SK-N-SH treated with all-trans-retinoic acid at 6 μM for 48 hours (cell line): ENCODE data around the gene TIPIN.

Source experiments
- ATAC-seq: fragments of 200-7000 bp; cut with Tn5 transposase; 3 replicates; pipeline ENCODE4 v1.9.1; 2020; ENCODE audit warnings: mild to moderate bottlenecking, moderate library complexity
- ARNTL ChIP-seq: fragments of 450-650 bp; formaldehyde crosslinking; IDR thresholded peaks from 2 replicates; pipeline ENCODE4 v1.5.0; 2020; ENCODE audit warnings: low read depth, mild to moderate bottlenecking, moderate library complexity, borderline replicate concordance
- BACH2 ChIP-seq: fragments of 250-450 bp; sonication (Bioruptor Pico); IDR thresholded peaks from 2 replicates; pipeline ENCODE4 v1.9.0; 2021; ENCODE audit warnings: mild to moderate bottlenecking, borderline replicate concordance
- CREB5 ChIP-seq: fragments of 250-450 bp; sonication (Bioruptor Pico); IDR thresholded peaks from 2 replicates; pipeline ENCODE4 v1.5.1; 2020; ENCODE audit warnings: low read depth, mild to moderate bottlenecking, moderate library complexity
- CSDC2 ChIP-seq: fragments of 250-450 bp; sonication (Bioruptor Pico); IDR thresholded peaks from 2 replicates; pipeline ENCODE4 v1.5.0; 2020; ENCODE audit warnings: mild to moderate bottlenecking, moderate library complexity
- CSRNP3 ChIP-seq: fragments of 250-450 bp; sonication (Bioruptor Pico); IDR thresholded peaks from 2 replicates; pipeline ENCODE4 v1.5.1; 2021; ENCODE audit warnings: mild to moderate bottlenecking, moderate library complexity
- ESRRG ChIP-seq: fragments of 250-450 bp; sonication (Bioruptor Pico); IDR thresholded peaks from 2 replicates; pipeline ENCODE4 v1.6.1; 2021; ENCODE audit warnings: mild to moderate bottlenecking
- GLIS3 ChIP-seq: fragments of 250-450 bp; sonication (Bioruptor Pico); IDR thresholded peaks from 2 replicates; pipeline ENCODE4 v1.5.0; 2020; ENCODE audit warnings: mild to moderate bottlenecking, moderate library complexity
- ISL1 ChIP-seq: fragments of 250-450 bp; sonication (Bioruptor Pico); IDR thresholded peaks from 2 replicates; pipeline ENCODE4 v2.1.2; 2022; ENCODE audit warnings: mild to moderate bottlenecking, moderate library complexity
- OSR1 ChIP-seq: fragments of 250-450 bp; sonication (Bioruptor Pico); IDR thresholded peaks from 2 replicates; pipeline ENCODE4 v1.8.0; 2022; ENCODE audit warnings: moderate library complexity, mild to moderate bottlenecking, inconsistent platforms
- POU6F1 ChIP-seq: fragments of 250-450 bp; sonication (Bioruptor Pico); IDR thresholded peaks from 2 replicates; pipeline ENCODE4 v1.8.0; 2021; ENCODE audit warnings: low read depth, mild to moderate bottlenecking, moderate library complexity, borderline replicate concordance
- PPARA ChIP-seq: fragments of 250-450 bp; sonication (Bioruptor Pico); IDR thresholded peaks from 2 replicates; pipeline ENCODE4 v1.5.0; 2020; ENCODE audit warnings: mild to moderate bottlenecking, borderline replicate concordance
- RARB ChIP-seq: fragments of 250-450 bp; sonication (Bioruptor Pico); IDR thresholded peaks from 2 replicates; pipeline ENCODE4 v1.8.0; 2021; ENCODE audit warnings: mild to moderate bottlenecking, moderate library complexity
- SNAI2 ChIP-seq: fragments of 250-450 bp; sonication (Bioruptor Pico); IDR thresholded peaks from 2 replicates; pipeline ENCODE4 v1.5.0; 2020; ENCODE audit warnings: mild to moderate bottlenecking, moderate library complexity
- TOX ChIP-seq: fragments of 250-450 bp; sonication (Bioruptor Pico); IDR thresholded peaks from 2 replicates; pipeline ENCODE4 v1.8.0; 2021; ENCODE audit warnings: mild to moderate bottlenecking, moderate library complexity, borderline replicate concordance
- TSHZ2 ChIP-seq: fragments of 250-450 bp; sonication (Bioruptor Pico); IDR thresholded peaks from 2 replicates; pipeline ENCODE4 v1.5.0; 2020; ENCODE audit warnings: mild to moderate bottlenecking, moderate library complexity
- ZFP3 ChIP-seq: fragments of 250-450 bp; sonication (Bioruptor Pico); IDR thresholded peaks from 2 replicates; pipeline ENCODE4 v1.5.0; 2020; ENCODE audit warnings: mild to moderate bottlenecking, moderate library complexity
- ZFP30 ChIP-seq: fragments of 450-650 bp; formaldehyde crosslinking; IDR thresholded peaks from 2 replicates; pipeline ENCODE4 v1.5.0; 2022; ENCODE audit warnings: mild to moderate bottlenecking, moderate library complexity
- ZNF565 ChIP-seq: fragments of 450-650 bp; formaldehyde crosslinking; conservative IDR thresholded peaks from 2 replicates; pipeline ENCODE4 v1.5.0; 2020; ENCODE audit warnings: low read depth, mild to moderate bottlenecking, moderate library complexity
- ZNF70 ChIP-seq: fragments of 450-650 bp; formaldehyde crosslinking; IDR thresholded peaks from 2 replicates; pipeline ENCODE4 v1.5.0; 2020; ENCODE audit warnings: mild to moderate bottlenecking, moderate library complexity
- ZNF8 ChIP-seq: fragments of 450-650 bp; formaldehyde crosslinking; IDR thresholded peaks from 2 replicates; pipeline ENCODE4 v1.5.0; 2020; ENCODE audit warnings: mild to moderate bottlenecking, moderate library complexity

Gene TIPIN

GRCh38 chr15:66294157-66294931, 62.1 kb downstream of the TIPIN start:
- TF ChIP-seq PPARA (CRISPR knock-in tag): no peak
- peak; percentile 25 for TF ChIP-seq ISL1 (CRISPR knock-in tag)
- no peak for TF ChIP-seq ARNTL (CRISPR knock-in tag)
- no peak for TF ChIP-seq POU6F1 (CRISPR knock-in tag)
- TF ChIP-seq ZNF70: no peak
- no peak for TF ChIP-seq SNAI2 (CRISPR knock-in tag)
- no peak for TF ChIP-seq ZNF8 (CRISPR knock-in tag)
- TF ChIP-seq OSR1: no peak
- TF ChIP-seq, all 23 proteins: peak for 1
- ATAC-seq: peak; percentile 52

- ATAC-seq: peak; percentile 84
- TF ChIP-seq TSHZ2 (CRISPR knock-in tag) (peak; percentile 41; the same call in 1 of the 2 replicates), GLIS3 (CRISPR knock-in tag) (no peak), ZNF8 (CRISPR knock-in tag) (no peak), ZFP30 (CRISPR knock-in tag) (no peak), OSR1 (no peak), CREB5 (CRISPR knock-in tag) (no peak), RARB (CRISPR knock-in tag) (no peak)
Observed at GRCh38 chr15:66293419-66294156, 62.9 kb downstream of the TIPIN start, which contains the start of gene DIS3L. Gene DIS3L, plus strand, starts transcription at chr15:66293568. Its CDS starts 29 bp downstream, at chr15:66293597.

GRCh38 chr15:66292571-66293418, 63.7 kb downstream of the TIPIN start:
- no peak for ATAC-seq
- no peak for TF ChIP-seq POU6F1 (CRISPR knock-in tag)
- no peak for TF ChIP-seq OSR1
- TF ChIP-seq SNAI2 (CRISPR knock-in tag): no peak
- no peak for TF ChIP-seq CSRNP3 (CRISPR knock-in tag)
- TF ChIP-seq CREB5 (CRISPR knock-in tag): no peak
- TF ChIP-seq ZNF70: no peak
- no peak for TF ChIP-seq TOX (CRISPR knock-in tag)
- no peak for TF ChIP-seq TSHZ2 (CRISPR knock-in tag)
- TF ChIP-seq RARB (CRISPR knock-in tag): no peak
- TF ChIP-seq ZFP3 (CRISPR knock-in tag): no peak
- TF ChIP-seq ARNTL (CRISPR knock-in tag): no peak
- TF ChIP-seq CSDC2 (CRISPR knock-in tag): no peak
- no peak for TF ChIP-seq ZNF8 (CRISPR knock-in tag)
- TF ChIP-seq ESRRG (CRISPR knock-in tag): no peak
- no peak for TF ChIP-seq BACH2 (CRISPR knock-in tag)
- TF ChIP-seq ZNF565: no peak
